Left cardiac atrium (tissue), 4 donors: ENCODE results near the gene SNCB. TPM values are rescaled to one million over a fixed set of nuclear protein-coding genes. Genes with fewer than 3 reads are reported as not detected.

Experiments
- ATAC-seq, 2 donors: fragments of 200-7000 bp; cut with Tn5 transposase; one replicate each; pipeline ENCODE4 v1.9.1; 2020; ENCODE audit warnings: mild to moderate bottlenecking in 2 of 2, moderate library complexity in 2 of 2
- DNase-seq: peaks from one replicate; pipeline ENCODE4 v3.0.0-alpha.2; 2020
- intact Hi-C, 2 donors: fragments of 100-400 bp; cut with DNase I; formaldehyde crosslinking; loops; one replicate each; pipeline versions ENCODE4 v1.14.1 to v1.15.1; 2022 to 2023
- total RNA-seq, 2 donors: library from RNA; stranded (reverse); fragmentation: NEBNext Ultra II Directional; extraction: Animal tissue kit (Norgen Biotek cat#: 25700); gene quantifications; one replicate each; pipeline ENCODE4 v1.2.1, GENCODE V29; 2021
- donor health status: DM: no; HTN: yes; CAD: no.
- donor health status: DM: no; HTN: yes; CAD: no; lungs with severe emphysema.
- donor health status: DM: yes; HTN: yes; CAD: no.
- donor health status: Dilated cardiomyopathy.

SNCB gene
- total RNA-seq, 2 donors from 2014 or later, result 0.74 to 1.3 TPM

GRCh38 chr5:176631383-176632200, 1.3 kb upstream of the SNCB start:
- DNase-seq (no peak), ATAC-seq (no peak)
- intact Hi-C loops, result no loop called here

- DNase-seq (no peak), ATAC-seq (no peak)
- intact Hi-C loops, result no loop called here
Measured at GRCh38 chr5:176630681-176631222, 418 bp upstream of the SNCB start.

- ATAC-seq (no peak), DNase-seq (no peak)
- intact Hi-C loops, result no loop called here
Measured at GRCh38 chr5:176629317-176629852, 949 bp downstream of the SNCB start.

GRCh38 chr5:176628406-176629228, 1.7 kb downstream of the SNCB start:
- ATAC-seq, result no peak
- intact Hi-C loops, result no loop called here
- no peak for DNase-seq

- DNase-seq (no peak), ATAC-seq (no peak)
- intact Hi-C loops, result no loop called here
Measured at GRCh38 chr5:176627582-176627981, 2.8 kb downstream of the SNCB start.

GRCh38 chr5:176626876-176627236, 3.5 kb downstream of the SNCB start:
- intact Hi-C loops, result no loop called here
- DNase-seq (no peak), ATAC-seq (no peak)

- DNase-seq (no peak), ATAC-seq (no peak)
- intact Hi-C loops, result no loop called here
Measured at GRCh38 chr5:176625966-176626875, 4.1 kb downstream of the SNCB start.

GRCh38 chr5:176625512-176625911, 4.8 kb downstream of the SNCB start:
- DNase-seq, result no peak
- intact Hi-C loops, result no loop called here
- no peak for ATAC-seq

- intact Hi-C loops, result no loop called here
- DNase-seq, result no peak
Measured at GRCh38 chr5:176624938-176625337, 5.4 kb downstream of the SNCB start.

GRCh38 chr5:176624142-176624541, 6.2 kb downstream of the SNCB start:
- intact Hi-C loops, result no loop called here
- no peak for DNase-seq
- no peak for ATAC-seq

More at GRCh38 chr5:176624938-176625337, 5.4 kb downstream of the SNCB start:
- ATAC-seq, result no peak

GRCh38 chr5:176621661-176622079, 8.7 kb downstream of the SNCB start:
- ATAC-seq, result peak; percentile 38 to 45
- intact Hi-C loops, result no loop called here

GRCh38 chr5:176620333-176620981, 9.9 kb downstream of the SNCB start:
- intact Hi-C loops, result no loop called here
- ATAC-seq, result peak in 1 of 2 donors; percentile 27
- no peak for DNase-seq

More at GRCh38 chr5:176621661-176622079, 8.7 kb downstream of the SNCB start:
- no peak for DNase-seq

- no peak for DNase-seq
- no peak for ATAC-seq
Measured at GRCh38 chr5:176619569-176620332, 10.6 kb downstream of the SNCB start.

GRCh38 chr5:176619203-176619568, 11.1 kb downstream of the SNCB start:
- intact Hi-C loops, result no loop called here
- ATAC-seq (peak; percentile 75 to 81), DNase-seq (peak; percentile 79)

More at GRCh38 chr5:176619569-176620332, 10.6 kb downstream of the SNCB start:
- intact Hi-C loops, result no loop called here

- ATAC-seq (no peak), DNase-seq (no peak)
- intact Hi-C loops, result no loop called here
Measured at GRCh38 chr5:176618783-176619182, 11.6 kb downstream of the SNCB start.

GRCh38 chr5:176616511-176616910, 13.8 kb downstream of the SNCB start:
- ATAC-seq, result no peak
- intact Hi-C loops, result no loop called here
- DNase-seq, result no peak

- intact Hi-C loops, result no loop called here
- DNase-seq, result no peak
- peak in 1 of 2 donors; percentile 34 for ATAC-seq
Measured at GRCh38 chr5:176614805-176615478, 15.4 kb downstream of the SNCB start.
